Tibial artery (tissue), 4 donors: ENCODE data around the gene CCS.
"Not testable (repeated sequence)": the region's sequence is repeated elsewhere in the genome, so short reads cannot be mapped to it uniquely, and the experiment has no call there.

Experiments used
- DNase-seq, 2 donors: peaks; one replicate each; pipeline ENCODE4 v3.0.0-alpha.2; 2019
- H3K27ac ChIP-seq, 2 donors: fragments of 200-600 bp; sonication (generic) in 1 of 2; 1 replicate in 1 of 2; 2 replicates in 1 of 2; pipeline ENCODE4 v1.5.1; 2018 to 2019; ENCODE audit warnings: mild to moderate bottlenecking in 1 of 2
- H3K27me3 ChIP-seq, 2 donors: fragments of 200-600 bp; sonication (generic) in 1 of 2; one replicate each; pipeline versions ENCODE4 v1.5.1 to v1.6.0; 2016 to 2019
- H3K36me3 ChIP-seq, 3 donors: fragments of 200-600 bp; sonication (generic) in 2 of 3; one replicate each; pipeline ENCODE4 v1.5.1; 2016 to 2019; ENCODE audit warnings: mild to moderate bottlenecking in 2 of 3
- H3K4me1 ChIP-seq, 4 donors: fragments of 200-600 bp; sonication (generic) in 2 of 4; 1 replicate in 3 of 4; 2 replicates in 1 of 4; pipeline ENCODE4 v1.5.1; 2016 to 2019
- H3K4me3 ChIP-seq, 2 donors: fragments of 200-600 bp; sonication (generic) in 1 of 2; 1 replicate in 1 of 2; 2 replicates in 1 of 2; pipeline ENCODE4 v1.5.1; 2018 to 2019; ENCODE audit warnings: mild to moderate bottlenecking in 2 of 2
- H3K9me3 ChIP-seq, 3 donors: fragments of 200-600 bp; sonication (generic) in 1 of 3; one replicate each; pipeline ENCODE4 v1.5.1; 2016 to 2019
- intact Hi-C: fragments of 100-400 bp; cut with DNase I; formaldehyde crosslinking; loops from one replicate; pipeline ENCODE4 v1.15.0; 2023; ENCODE audit warnings: low total_unique reads
- TF ChIP-seq, protein P1 (sequence below), 2 experiments: fragments of 200-600 bp in 1 of 2; fragments of 450-650 bp in 1 of 2; IDR thresholded peaks; one replicate each; pipeline ENCODE4 v1.5.1; 2017 to 2019; ENCODE audit warnings: antibody characterized with exemption in 2 of 2, mild to moderate bottlenecking in 1 of 2, moderate library complexity in 1 of 2

The CCS gene

DNA sequence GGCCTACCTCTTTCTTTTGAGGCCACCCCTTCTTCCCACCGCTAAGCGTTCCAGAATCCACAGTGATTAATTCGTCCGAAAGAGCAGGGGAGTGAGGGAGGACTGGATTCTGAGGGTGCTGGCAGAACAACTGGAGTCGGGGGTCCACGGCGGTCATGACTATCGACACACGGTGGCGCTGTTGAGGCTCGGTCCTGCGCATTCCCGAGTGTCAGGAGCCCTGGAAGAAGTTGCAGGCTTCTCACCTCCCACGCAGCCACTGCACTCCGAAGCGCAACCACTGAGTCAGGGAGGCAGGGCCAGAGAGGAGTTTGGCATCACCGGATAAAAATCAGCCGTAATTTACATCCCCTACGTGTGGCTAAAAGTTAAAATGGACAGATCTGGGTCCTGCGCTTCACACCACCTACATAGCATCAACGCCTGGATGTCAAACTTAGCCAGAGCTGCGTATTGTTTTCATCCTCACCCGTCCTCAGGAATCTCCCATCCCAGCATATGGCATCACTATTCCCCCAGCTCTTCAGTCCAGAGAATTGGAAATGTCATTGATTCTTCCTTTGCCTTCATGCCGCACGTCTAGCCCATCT, 13.9 kb upstream of the CCS start:
- intact Hi-C loops: loop anchor here (2.0 kb wide), 1 partner anchor 102 kb away; no protein-coding TSS in a partner anchor
- no peaks in the 10 kb centered on the region for H3K27me3 ChIP-seq
- DNase-seq: peak; percentile 64 to 88
- H3K4me1 ChIP-seq: peaks cover 0 to 6% (median 2%) of the 10 kb centered on the region in 4 donors
- no peak overlapping the region for H3K27ac ChIP-seq
- TF ChIP-seq, protein P1, sequence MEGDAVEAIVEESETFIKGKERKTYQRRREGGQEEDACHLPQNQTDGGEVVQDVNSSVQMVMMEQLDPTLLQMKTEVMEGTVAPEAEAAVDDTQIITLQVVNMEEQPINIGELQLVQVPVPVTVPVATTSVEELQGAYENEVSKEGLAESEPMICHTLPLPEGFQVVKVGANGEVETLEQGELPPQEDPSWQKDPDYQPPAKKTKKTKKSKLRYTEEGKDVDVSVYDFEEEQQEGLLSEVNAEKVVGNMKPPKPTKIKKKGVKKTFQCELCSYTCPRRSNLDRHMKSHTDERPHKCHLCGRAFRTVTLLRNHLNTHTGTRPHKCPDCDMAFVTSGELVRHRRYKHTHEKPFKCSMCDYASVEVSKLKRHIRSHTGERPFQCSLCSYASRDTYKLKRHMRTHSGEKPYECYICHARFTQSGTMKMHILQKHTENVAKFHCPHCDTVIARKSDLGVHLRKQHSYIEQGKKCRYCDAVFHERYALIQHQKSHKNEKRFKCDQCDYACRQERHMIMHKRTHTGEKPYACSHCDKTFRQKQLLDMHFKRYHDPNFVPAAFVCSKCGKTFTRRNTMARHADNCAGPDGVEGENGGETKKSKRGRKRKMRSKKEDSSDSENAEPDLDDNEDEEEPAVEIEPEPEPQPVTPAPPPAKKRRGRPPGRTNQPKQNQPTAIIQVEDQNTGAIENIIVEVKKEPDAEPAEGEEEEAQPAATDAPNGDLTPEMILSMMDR (IDR thresholded peaks at IDR 0.05): peak; percentile 78 to 89
- peak overlapping the region in 1 of 2 donors; percentile 10 for H3K4me3 ChIP-seq
- H3K36me3 ChIP-seq: no peaks in the 10 kb centered on the region
- no peaks in the 10 kb centered on the region for H3K9me3 ChIP-seq

DNA sequence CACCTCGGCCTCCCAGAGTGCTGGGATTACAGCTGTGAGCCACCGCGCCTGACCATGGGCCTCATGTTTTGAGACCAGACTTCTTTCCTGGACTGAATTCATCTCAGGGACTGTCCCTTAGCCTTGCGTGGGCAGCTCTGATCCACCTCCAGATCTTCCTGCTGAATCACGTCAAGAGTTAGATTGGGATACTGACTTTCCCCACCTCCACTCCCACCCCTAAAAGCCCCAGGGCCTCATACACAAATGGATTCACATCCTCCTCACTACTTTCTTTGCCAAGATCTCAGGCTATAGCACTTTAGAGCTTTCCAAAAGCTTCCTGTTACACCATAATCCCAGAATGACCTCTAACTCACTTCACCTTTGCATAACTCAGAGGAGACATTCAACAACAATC, 12.2 kb upstream of the CCS start:
- TF ChIP-seq, protein P1 (IDR thresholded peaks at IDR 0.05): no peak
- H3K27ac ChIP-seq: no peak overlapping the region

DNA sequence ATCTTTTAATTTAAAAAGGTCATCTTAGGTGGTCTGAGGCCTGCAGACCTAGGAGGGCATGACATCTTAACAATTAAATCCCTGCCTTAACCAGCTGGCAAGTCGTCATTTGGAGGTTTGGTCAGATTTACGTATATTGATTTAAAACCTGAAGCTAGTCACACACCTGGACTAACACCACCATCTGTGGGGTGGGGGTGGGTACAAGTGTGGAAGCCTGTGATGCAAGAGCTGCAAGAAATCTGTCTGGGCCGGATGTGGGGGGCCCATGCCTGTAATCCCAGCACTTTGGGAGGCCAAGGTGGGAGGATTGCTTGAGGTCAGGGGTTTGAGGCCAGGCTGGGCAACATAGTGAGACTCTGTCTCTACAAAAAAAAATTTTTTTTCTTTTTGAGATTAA, 11.7 kb upstream of the CCS start:
- TF ChIP-seq, protein P1 (IDR thresholded peaks at IDR 0.05): no peak
- H3K4me1 ChIP-seq: peaks cover 0 to 6% (median 2%) of the 10 kb centered on the region in 4 donors
- no peak for DNase-seq
- H3K27me3 ChIP-seq: no peaks in the 10 kb centered on the region
- no peaks in the 10 kb centered on the region for H3K9me3 ChIP-seq
- intact Hi-C loops: no loop called here
- no peaks in the 10 kb centered on the region for H3K36me3 ChIP-seq
- no peak overlapping the region for H3K4me3 ChIP-seq
- no peak overlapping the region for H3K27ac ChIP-seq

More for the DNA sequence above, 12.2 kb upstream of the CCS start:
- no peaks in the 10 kb centered on the region for H3K36me3 ChIP-seq
- H3K4me1 ChIP-seq: peaks cover 0 to 6% (median 2%) of the 10 kb centered on the region in 4 donors
- no peak for DNase-seq
- no peaks in the 10 kb centered on the region for H3K9me3 ChIP-seq
- intact Hi-C loops: no loop called here
- no peak overlapping the region for H3K4me3 ChIP-seq
- no peaks in the 10 kb centered on the region for H3K27me3 ChIP-seq

DNA sequence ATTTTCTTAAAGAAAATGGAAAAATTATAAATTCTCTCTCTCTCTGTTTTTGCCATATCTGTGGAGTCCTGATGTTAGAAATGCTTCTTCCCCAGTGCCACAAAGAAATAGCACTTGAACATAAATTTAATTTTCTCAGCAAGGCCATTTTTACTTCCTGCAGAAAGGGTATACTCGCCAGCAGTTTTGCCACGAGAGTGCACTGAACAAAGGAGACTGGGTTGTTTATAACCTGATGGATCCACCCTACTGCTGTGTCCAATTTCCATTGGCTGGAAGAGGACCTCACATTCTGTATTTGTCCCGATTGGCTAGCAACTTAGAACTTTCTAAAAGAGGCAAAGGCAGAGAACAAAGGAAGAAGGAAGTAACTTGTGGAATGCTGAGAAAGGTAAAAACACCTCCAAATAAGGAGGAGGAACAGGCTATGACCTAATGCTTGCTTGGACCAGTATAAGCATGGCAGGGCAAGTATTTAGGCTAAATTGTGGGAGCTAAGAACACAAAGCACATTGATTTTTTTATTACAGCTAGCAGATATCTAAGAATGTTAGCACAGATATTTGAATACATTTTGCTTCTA, 10.3 kb upstream of the CCS start:
- intact Hi-C loops, H3K36me3 ChIP-seq, H3K4me1 ChIP-seq, H3K4me3 ChIP-seq, H3K27ac ChIP-seq, H3K27me3 ChIP-seq, H3K9me3 ChIP-seq, DNase-seq: not testable (repeated sequence)

DNA sequence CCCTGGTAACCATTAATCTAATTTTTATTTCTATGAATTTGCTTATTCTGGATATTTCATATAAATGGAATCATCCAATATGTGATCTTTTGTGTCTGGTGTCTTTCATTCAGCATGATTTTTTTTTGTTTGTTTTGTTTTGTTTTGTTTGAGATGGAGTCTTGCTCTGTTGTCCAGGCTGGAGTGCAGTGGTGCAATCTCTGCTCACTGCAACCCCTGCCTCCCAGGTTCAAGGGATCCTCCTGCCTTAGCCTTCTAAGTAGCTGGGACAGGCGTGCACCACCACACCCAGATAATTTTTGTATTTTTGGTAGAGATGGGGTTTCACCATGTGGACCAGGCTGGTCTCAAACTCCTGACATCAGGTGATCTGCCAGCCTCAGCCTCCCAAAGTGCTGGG, 7.5 kb upstream of the CCS start:
- H3K9me3 ChIP-seq, DNase-seq, H3K4me3 ChIP-seq, intact Hi-C loops, H3K4me1 ChIP-seq, H3K27ac ChIP-seq, H3K36me3 ChIP-seq, H3K27me3 ChIP-seq: not testable (repeated sequence)

DNA sequence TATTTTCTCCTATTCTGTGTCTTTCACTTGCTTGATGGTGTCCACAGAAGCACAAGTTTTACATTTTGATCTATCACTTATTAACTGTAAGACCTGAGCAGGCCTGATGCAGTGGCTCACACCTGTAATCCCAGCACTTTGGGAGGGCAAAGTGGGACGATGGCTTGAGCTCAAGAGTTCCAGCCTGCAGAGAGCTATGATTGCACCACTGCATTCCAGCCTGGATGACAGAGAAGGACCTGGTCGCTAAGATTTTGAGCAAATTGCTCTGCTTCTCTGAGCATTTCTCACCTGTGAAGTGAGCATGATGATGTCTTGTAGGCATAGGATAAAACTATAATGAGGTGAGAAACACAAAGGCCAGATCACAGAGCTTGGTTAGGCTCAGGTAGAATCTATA, 6.8 kb upstream of the CCS start:
- DNase-seq: no peak
- TF ChIP-seq, protein P1 (IDR thresholded peaks at IDR 0.05): no peak
- Histone ChIP-seq H3K27ac (no peak overlapping the region), H3K4me3 (no peak overlapping the region), H3K4me1 (no peaks in the 10 kb centered on the region), H3K36me3 (no peaks in the 10 kb centered on the region), H3K27me3 (no peaks in the 10 kb centered on the region), H3K9me3 (no peaks in the 10 kb centered on the region)
- intact Hi-C loops: no loop called here

DNA sequence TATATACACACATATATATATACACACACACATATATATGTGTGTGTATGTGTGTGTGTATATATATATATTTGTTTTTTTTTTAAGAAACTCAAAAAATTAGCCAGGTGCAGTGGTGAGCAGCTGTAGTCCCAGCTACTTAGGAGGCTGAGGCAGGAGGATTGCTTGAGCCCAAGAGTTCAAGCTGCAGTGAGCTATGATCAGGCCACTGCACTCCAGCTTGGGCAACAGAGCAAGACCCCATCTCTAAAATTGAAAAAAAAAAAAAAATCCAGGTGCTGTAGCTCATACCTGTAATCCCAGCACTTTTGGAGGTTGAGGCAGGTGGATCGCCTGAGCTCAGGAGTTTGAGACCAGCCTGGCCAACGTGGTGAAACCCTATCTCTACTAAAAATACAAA, 3.7 kb upstream of the CCS start:
- H3K36me3 ChIP-seq, DNase-seq, H3K4me3 ChIP-seq, H3K27me3 ChIP-seq, intact Hi-C loops, H3K9me3 ChIP-seq, H3K27ac ChIP-seq: not testable (repeated sequence)
- peaks cover 0 to 20% (median 14%) of the 10 kb centered on the region in 4 donors for H3K4me1 ChIP-seq
